Mesenchymal stem cell (in vitro differentiated cells and primary cell): Measurements from ENCODE around the gene TRIM44.
A peak's percentile ranks its signal among the peaks of the same experiment; 100 is the strongest.
"Not testable (repeated sequence)": the region's sequence is repeated elsewhere in the genome, so short reads cannot be mapped to it uniquely, and the experiment has no call there.

Experiments
- DNase-seq: peaks from one replicate; pipeline ENCODE4 v3.0.0-alpha.2; 2013
- H2AFZ ChIP-seq: one replicate; pipeline ENCODE4 v1.6.1; 2013; ENCODE audit warnings: low read depth, mild to moderate bottlenecking, control low read depth, inconsistent platforms, low read length, moderate library complexity
- H2AK5ac ChIP-seq: 2 replicates; pipeline ENCODE4 v1.6.1; 2013; ENCODE audit warnings: low read length, moderate library complexity, mild to moderate bottlenecking, inconsistent platforms; ENCODE audit not compliant: severe bottlenecking
- H2BK120ac ChIP-seq: one replicate; pipeline ENCODE4 v1.6.1; 2013; ENCODE audit warnings: low read depth, mild to moderate bottlenecking, inconsistent platforms, low read length, moderate library complexity
- H2BK12ac ChIP-seq, 2 experiments: one replicate each; pipeline ENCODE4 v1.6.1; 2013; ENCODE audit warnings: inconsistent platforms in 2 of 2, low read length in 2 of 2, mild to moderate bottlenecking in 2 of 2, moderate library complexity in 2 of 2, control low read depth in 1 of 2
- H2BK15ac ChIP-seq: one replicate; pipeline ENCODE4 v1.6.1; 2013; ENCODE audit warnings: mild to moderate bottlenecking, low read depth, inconsistent platforms; ENCODE audit not compliant: poor library complexity, severe bottlenecking
- H2BK5ac ChIP-seq: 2 replicates; pipeline ENCODE4 v1.6.1; 2013; ENCODE audit warnings: low read depth, mild to moderate bottlenecking, low read length, control low read depth, inconsistent platforms; ENCODE audit not compliant: poor library complexity, severe bottlenecking
- H3K14ac ChIP-seq, 2 experiments: one replicate each; pipeline ENCODE4 v1.6.1; 2013; ENCODE audit warnings: inconsistent platforms in 2 of 2, low read length in 2 of 2, control low read depth in 1 of 2, mild to moderate bottlenecking in 1 of 2, moderate library complexity in 1 of 2
- H3K18ac ChIP-seq, 2 experiments: one replicate each; pipeline ENCODE4 v1.6.1; 2013; ENCODE audit warnings: inconsistent platforms in 2 of 2, low read length in 2 of 2, control low read depth in 1 of 2, low read depth in 1 of 2, mild to moderate bottlenecking in 1 of 2
- H3K23ac ChIP-seq, 2 experiments: one replicate each; pipeline ENCODE4 v1.6.1; 2013; ENCODE audit warnings: inconsistent platforms in 2 of 2, low read length in 2 of 2, mild to moderate bottlenecking in 2 of 2, moderate library complexity in 2 of 2, control low read depth in 1 of 2
- H3K27ac ChIP-seq: 2 replicates; pipeline ENCODE4 v1.5.1; 2013; ENCODE audit warnings: mild to moderate bottlenecking, moderate library complexity, low read length, control low read depth, inconsistent platforms; ENCODE audit not compliant: poor library complexity, severe bottlenecking
- H3K27me3 ChIP-seq, 2 experiments: 2 replicates each; pipeline versions ENCODE4 v1.6.1 to v1.7.0; 2013; ENCODE audit warnings: low read length in 2 of 2, mild to moderate bottlenecking in 2 of 2, moderate library complexity in 2 of 2, control low read depth in 1 of 2, inconsistent platforms in 1 of 2; ENCODE audit not compliant: control insufficient read depth in 1 of 2, insufficient read depth in 1 of 2
- H3K36me3 ChIP-seq, 2 experiments: 2 replicates each; pipeline versions ENCODE4 v1.6.1 to v1.7.0; 2013; ENCODE audit warnings: low read length in 2 of 2, control low read depth in 1 of 2, inconsistent platforms in 1 of 2, low read depth in 1 of 2, mild to moderate bottlenecking in 1 of 2; ENCODE audit not compliant: insufficient read depth in 2 of 2, control insufficient read depth in 1 of 2
- H3K4ac ChIP-seq, 2 experiments: one replicate each; pipeline ENCODE4 v1.6.1; 2013; ENCODE audit warnings: inconsistent platforms in 2 of 2, low read length in 2 of 2, mild to moderate bottlenecking in 2 of 2, moderate library complexity in 2 of 2, control low read depth in 1 of 2, low read depth in 1 of 2
- H3K4me1 ChIP-seq: 2 replicates; pipeline ENCODE4 v1.6.1; 2013; ENCODE audit warnings: low read depth, low read length, control low read depth; ENCODE audit not compliant: control insufficient read depth, insufficient read depth
- H3K4me2 ChIP-seq: 2 replicates; pipeline ENCODE4 v1.6.1; 2013; ENCODE audit warnings: low read length, mild to moderate bottlenecking, inconsistent platforms; ENCODE audit not compliant: poor library complexity, severe bottlenecking
- H3K4me3 ChIP-seq, 2 experiments: 2 replicates each; pipeline versions ENCODE4 v1.5.1 to v1.7.0; 2013; ENCODE audit warnings: low read length in 2 of 2, mild to moderate bottlenecking in 2 of 2, control low read depth in 1 of 2, low read depth in 1 of 2; ENCODE audit not compliant: insufficient read depth in 1 of 2
- H3K79me1 ChIP-seq: replicated peaks from 2 replicates; pipeline ENCODE4 v1.6.1; 2013; ENCODE audit warnings: mild to moderate bottlenecking, control low read depth, low read length, inconsistent platforms; ENCODE audit not compliant: poor library complexity, severe bottlenecking
- H3K9ac ChIP-seq: 2 replicates; pipeline ENCODE4 v1.7.0; 2013; ENCODE audit warnings: mild to moderate bottlenecking, low read length, moderate library complexity
- H3K9me3 ChIP-seq: 2 replicates; pipeline ENCODE4 v1.7.0; 2013; ENCODE audit warnings: mild to moderate bottlenecking, low read length; ENCODE audit not compliant: control insufficient read depth
- H4K8ac ChIP-seq: one replicate; pipeline ENCODE4 v1.6.1; 2013; ENCODE audit warnings: inconsistent platforms, mild to moderate bottlenecking, low read length, moderate library complexity
- H4K91ac ChIP-seq: one replicate; pipeline ENCODE4 v1.6.1; 2013; ENCODE audit warnings: mild to moderate bottlenecking, low read length, inconsistent platforms
- WGBS: methylation state at CpG from one replicate; pipeline ENCODE4 v1.1.7; 2013; ENCODE audit warnings: mixed read lengths; 5-methylcytosine and 5-hydroxymethylcytosine counted together

Gene TRIM44

GRCh38 chr11:35750981-35751663, 88.5 kb downstream of the TRIM44 start:
- Histone ChIP-seq H4K91ac (no peak overlapping the region), H3K14ac (no peak overlapping the region), H3K36me3 (peaks cover 0 to 10% of the 10 kb centered on the region in 2 experiments), H2BK15ac (no peak overlapping the region), H3K4me1 (peaks cover 5% of the 10 kb centered on the region), H2AK5ac (no peak overlapping the region), H2BK120ac (no peak overlapping the region), H3K9ac (no peak overlapping the region), H3K27ac (no peak overlapping the region), H3K27me3 (no peaks in the 10 kb centered on the region), H2BK12ac (no peak overlapping the region), H3K9me3 (no peaks in the 10 kb centered on the region), H4K8ac (no peak overlapping the region), H2BK5ac (no peak overlapping the region), H3K4me2 (no peak overlapping the region), H3K4ac (no peak overlapping the region), H2AFZ (no peak overlapping the region), H3K4me3 (no peak overlapping the region), H3K23ac (no peak overlapping the region), H3K79me1 (peaks cover 9% of the 10 kb centered on the region), H3K18ac (no peak overlapping the region)
- 100% methylated on average over 2 of the region's 4 CpGs for WGBS
- no peak for DNase-seq

- 100% methylated on average over 1 of the region's 1 CpG for WGBS
Measured at GRCh38 chr11:35751664-35752061, 89.1 kb downstream of the TRIM44 start.

GRCh38 chr11:35752115-35752514, 89.5 kb downstream of the TRIM44 start:
- Histone ChIP-seq H3K14ac (no peak overlapping the region), H3K27ac (peak overlapping the region; percentile 4), H4K8ac (no peak overlapping the region), H2BK5ac (no peak overlapping the region), H3K79me1 (peaks cover 6% of the 10 kb centered on the region), H3K9me3 (no peaks in the 10 kb centered on the region), H2BK12ac (no peak overlapping the region), H2BK15ac (no peak overlapping the region), H3K9ac (no peak overlapping the region), H3K36me3 (peaks cover 0 to 5% of the 10 kb centered on the region in 2 experiments), H3K4me2 (no peak overlapping the region), H2AK5ac (no peak overlapping the region), H3K4ac (no peak overlapping the region), H3K27me3 (no peaks in the 10 kb centered on the region), H3K4me3 (no peak overlapping the region), H2BK120ac (no peak overlapping the region), H2AFZ (no peak overlapping the region), H4K91ac (no peak overlapping the region), H3K4me1 (peaks cover 5% of the 10 kb centered on the region), H3K18ac (no peak overlapping the region), H3K23ac (no peak overlapping the region)
- WGBS = 57% methylated on average over 3 of the region's 3 CpGs
- DNase-seq = no peak

More at GRCh38 chr11:35751664-35752061, 89.1 kb downstream of the TRIM44 start:
- Histone ChIP-seq H2BK15ac (no peak overlapping the region), H4K91ac (no peak overlapping the region), H3K23ac (no peak overlapping the region), H3K4ac (no peak overlapping the region), H2BK5ac (no peak overlapping the region), H3K27ac (peak overlapping the region; percentile 16), H2BK12ac (no peak overlapping the region), H2AFZ (no peak overlapping the region), H3K18ac (no peak overlapping the region), H3K9ac (no peak overlapping the region), H3K4me3 (no peak overlapping the region), H3K4me1 (peaks cover 5% of the 10 kb centered on the region), H2BK120ac (no peak overlapping the region), H3K36me3 (peaks cover 0 to 10% of the 10 kb centered on the region in 2 experiments), H4K8ac (no peak overlapping the region), H3K79me1 (peaks cover 6% of the 10 kb centered on the region), H2AK5ac (no peak overlapping the region), H3K14ac (no peak overlapping the region), H3K27me3 (no peaks in the 10 kb centered on the region), H3K4me2 (no peak overlapping the region), H3K9me3 (no peaks in the 10 kb centered on the region)
- DNase-seq = no peak

- not testable (repeated sequence) for H3K4me2 ChIP-seq, H3K18ac ChIP-seq, H4K8ac ChIP-seq, H3K36me3 ChIP-seq, H3K9ac ChIP-seq, H3K27ac ChIP-seq, H3K4ac ChIP-seq, H3K79me1 ChIP-seq, DNase-seq, H2AK5ac ChIP-seq, H3K14ac ChIP-seq, H2BK120ac ChIP-seq, H3K23ac ChIP-seq, H3K27me3 ChIP-seq, H2AFZ ChIP-seq, H4K91ac ChIP-seq, H2BK5ac ChIP-seq, H3K4me3 ChIP-seq, H3K4me1 ChIP-seq, H2BK15ac ChIP-seq, H2BK12ac ChIP-seq, H3K9me3 ChIP-seq
- WGBS = 99% methylated on average over 5 of the region's 6 CpGs
Measured at GRCh38 chr11:35753573-35753972, 91.0 kb downstream of the TRIM44 start.
